ENCODE results near the gene LRCH4.
A peak's percentile ranks its signal among the peaks of the same experiment; 100 is the strongest.

The LRCH4 gene

DNA sequence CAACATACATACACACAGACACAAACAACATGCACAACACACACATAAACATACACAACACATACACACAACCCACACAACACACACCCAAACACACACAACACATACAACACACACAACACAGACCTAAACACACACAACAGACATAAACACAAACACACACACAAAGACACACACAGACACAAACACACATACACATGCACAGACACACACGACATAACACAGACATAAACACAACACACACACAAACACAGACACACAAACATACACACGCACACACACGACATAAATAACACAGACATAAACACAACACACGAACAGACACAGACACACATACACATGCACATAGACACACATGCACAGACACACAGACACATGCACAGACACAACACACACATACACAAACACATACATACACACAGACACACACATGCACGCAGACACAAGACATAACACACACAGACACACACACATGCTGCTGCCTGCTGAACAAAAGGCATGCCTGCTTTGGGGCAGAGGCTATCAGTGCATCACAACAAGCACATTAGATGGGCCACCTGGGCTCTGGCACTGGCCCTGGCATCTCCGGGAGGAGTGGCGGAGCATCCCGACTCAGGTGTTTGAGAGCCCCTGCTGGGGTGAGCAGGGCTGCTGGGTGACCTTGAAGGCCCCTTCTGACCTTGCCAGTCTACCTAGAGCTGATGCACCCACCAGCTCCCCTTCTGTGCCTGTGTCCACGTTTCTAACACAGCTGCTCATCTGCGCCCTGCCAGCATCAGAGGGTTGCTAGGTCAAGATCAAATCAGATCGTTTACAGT, 5.3 kb downstream of the LRCH4 start:
- Histone ChIP-seq H3K9ac (ENCODE audit: low read depth, low read length, poor library complexity) (no peak overlapping the region), H3K9me3 (replicated peaks in 1 of 2; ENCODE audit: control insufficient read depth in 2 of 2, insufficient read depth in 1 of 2, low read depth in 1 of 2, low read length in 2 of 2) (peaks cover 0 to 5% of the 10 kb centered on the region in 2 donors), H2BK5ac (ENCODE audit: low read length) (no peak overlapping the region), H3K36me3 (replicated peaks in 1 of 2; ENCODE audit: control insufficient read depth in 2 of 2, insufficient read depth in 2 of 2, low read length in 2 of 2) (peaks cover 41 to 74% of the 10 kb centered on the region in 2 donors), H3K79me1 (ENCODE audit: low read depth, low read length) (peaks cover 3% of the 10 kb centered on the region), H3K18ac (ENCODE audit: low read length) (no peak overlapping the region), H3K27ac (replicated peaks; ENCODE audit: low read length) (no peak overlapping the region), H2AFZ (ENCODE audit: low read length) (no peak overlapping the region), H2BK12ac (ENCODE audit: low read length) (no peak overlapping the region), H3K27me3 (ENCODE audit: control insufficient read depth in 3 of 3, insufficient read depth in 3 of 3, low read depth in 1 of 3, low read length in 3 of 3) (no peaks in the 10 kb centered on the region), H3K4me2 (ENCODE audit: insufficient read depth, low read length, poor library complexity, severe bottlenecking) (no peak overlapping the region), H2BK15ac (ENCODE audit: low read length) (no peak overlapping the region), H3K4me1 (ENCODE audit: control insufficient read depth in 2 of 2, insufficient read depth in 1 of 2, low read depth in 1 of 2, low read length in 2 of 2) (peaks cover 15 to 19% of the 10 kb centered on the region in 2 donors), H4K91ac (ENCODE audit: low read depth, low read length, poor library complexity) (peak overlapping the region; percentile 5), H2AK5ac (ENCODE audit: low read depth, low read length) (no peak overlapping the region), H3K23ac (ENCODE audit: low read depth, low read length, poor library complexity) (peak overlapping the region; percentile 37), H2BK120ac (ENCODE audit: low read depth, low read length) (no peak overlapping the region), H3K4ac (ENCODE audit: low read length) (no peak overlapping the region), H4K8ac (ENCODE audit: low read depth, low read length) (no peak overlapping the region), H3K4me3 (ENCODE audit: low read length in 2 of 2) (peak overlapping the region in 1 of 2 donors; percentile 20), H3K14ac (ENCODE audit: low read length) (peak overlapping the region; percentile 25)
- DNase-seq (ENCODE audit: low spot score), result no peak
- 100% methylated on average over 3 of the region's 11 CpGs; no CpG with 5 or more reads in 1 of the 2 donors for WGBS, 2 donors (ENCODE audit: extremely low coverage in 2 of 2, insufficient read length in 2 of 2, insufficient replicate concordance in 1 of 2)

DNA sequence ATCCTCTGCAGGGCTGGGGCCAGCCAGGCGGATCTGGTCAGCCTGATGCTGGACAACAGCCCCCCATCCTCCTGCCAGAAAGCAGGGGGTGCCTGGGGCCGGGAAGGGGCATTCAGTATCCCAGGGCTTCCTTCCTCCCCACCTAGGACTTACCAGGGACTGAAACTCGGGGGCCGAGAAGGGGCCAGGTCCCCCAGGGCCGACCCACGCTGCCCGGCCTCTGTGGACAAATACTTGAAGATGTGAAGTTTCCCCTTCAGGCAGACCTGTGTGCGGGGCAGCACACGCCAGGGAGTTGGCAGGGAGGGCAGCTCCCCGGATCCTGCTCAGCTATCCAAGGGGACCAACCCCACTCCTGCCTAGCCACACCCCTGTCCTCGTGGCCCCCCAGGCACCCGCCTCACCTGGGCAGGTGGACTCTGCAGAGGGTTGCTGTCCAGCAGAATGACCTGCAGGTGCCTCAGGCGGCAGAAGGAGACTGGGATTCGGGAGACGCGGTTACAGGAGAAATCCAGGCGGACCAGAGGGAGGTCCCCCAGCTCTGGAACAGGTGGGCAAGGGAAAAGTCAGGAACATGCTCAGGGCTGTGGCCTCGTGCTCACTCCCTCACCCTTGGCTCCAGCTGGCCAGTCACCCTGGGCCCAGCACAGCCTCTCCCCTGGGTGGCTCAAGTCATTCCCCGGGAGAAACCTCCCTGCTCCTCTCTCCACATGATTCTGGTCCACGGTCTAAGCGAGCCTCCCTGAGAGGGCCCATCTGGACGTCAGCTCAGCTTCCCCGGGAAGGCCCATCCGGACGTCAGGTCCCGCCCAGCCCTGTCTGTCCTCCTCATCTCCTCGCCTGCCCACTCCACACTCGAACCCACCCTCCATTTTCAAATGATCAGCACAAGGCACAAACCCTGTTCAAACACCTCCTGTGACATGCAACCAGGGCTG, 7.4 kb downstream of the LRCH4 start:
- WGBS, 2 donors (ENCODE audit: extremely low coverage in 2 of 2, insufficient read length in 2 of 2, insufficient replicate concordance in 1 of 2), result no CpG with 5 or more reads among the region's 28 CpGs
- no peak overlapping the region for H2AK5ac ChIP-seq (ENCODE audit: low read depth, low read length)
- no peak overlapping the region for H2BK12ac ChIP-seq (ENCODE audit: low read length)
- H3K9ac ChIP-seq (ENCODE audit: low read depth, low read length, poor library complexity), result no peak overlapping the region
- H3K4me2 ChIP-seq (ENCODE audit: insufficient read depth, low read length, poor library complexity, severe bottlenecking), result no peak overlapping the region
- no peak overlapping the region for H2BK5ac ChIP-seq (ENCODE audit: low read length)
- no peak overlapping the region for H3K18ac ChIP-seq (ENCODE audit: low read length)
- no peak for DNase-seq (ENCODE audit: low spot score)
- no peak overlapping the region for H2BK15ac ChIP-seq (ENCODE audit: low read length)
- peaks cover 47 to 80% of the 10 kb centered on the region in 2 donors for H3K36me3 ChIP-seq (replicated peaks in 1 of 2; ENCODE audit: control insufficient read depth in 2 of 2, insufficient read depth in 2 of 2, low read length in 2 of 2)
- peaks cover 0 to 5% of the 10 kb centered on the region in 2 donors for H3K9me3 ChIP-seq (replicated peaks in 1 of 2; ENCODE audit: control insufficient read depth in 2 of 2, insufficient read depth in 1 of 2, low read depth in 1 of 2, low read length in 2 of 2)
- H3K4me3 ChIP-seq (ENCODE audit: low read length in 2 of 2), result no peak overlapping the region
- no peaks in the 10 kb centered on the region for H3K79me1 ChIP-seq (ENCODE audit: low read depth, low read length)
- H3K23ac ChIP-seq (ENCODE audit: low read depth, low read length, poor library complexity), result no peak overlapping the region
- no peak overlapping the region for H3K27ac ChIP-seq (replicated peaks; ENCODE audit: low read length)
- H3K4ac ChIP-seq (ENCODE audit: low read length), result no peak overlapping the region
- no peak overlapping the region for H2AFZ ChIP-seq (ENCODE audit: low read length)
- no peak overlapping the region for H2BK120ac ChIP-seq (ENCODE audit: low read depth, low read length)
- peaks cover 0 to 4% of the 10 kb centered on the region in 2 donors for H3K4me1 ChIP-seq (ENCODE audit: control insufficient read depth in 2 of 2, insufficient read depth in 1 of 2, low read depth in 1 of 2, low read length in 2 of 2)
- no peak overlapping the region for H4K8ac ChIP-seq (ENCODE audit: low read depth, low read length)
- H4K91ac ChIP-seq (ENCODE audit: low read depth, low read length, poor library complexity), result no peak overlapping the region
- no peaks in the 10 kb centered on the region for H3K27me3 ChIP-seq (ENCODE audit: control insufficient read depth in 3 of 3, insufficient read depth in 3 of 3, low read depth in 1 of 3, low read length in 3 of 3)
- no peak overlapping the region for H3K14ac ChIP-seq (ENCODE audit: low read length)

DNA sequence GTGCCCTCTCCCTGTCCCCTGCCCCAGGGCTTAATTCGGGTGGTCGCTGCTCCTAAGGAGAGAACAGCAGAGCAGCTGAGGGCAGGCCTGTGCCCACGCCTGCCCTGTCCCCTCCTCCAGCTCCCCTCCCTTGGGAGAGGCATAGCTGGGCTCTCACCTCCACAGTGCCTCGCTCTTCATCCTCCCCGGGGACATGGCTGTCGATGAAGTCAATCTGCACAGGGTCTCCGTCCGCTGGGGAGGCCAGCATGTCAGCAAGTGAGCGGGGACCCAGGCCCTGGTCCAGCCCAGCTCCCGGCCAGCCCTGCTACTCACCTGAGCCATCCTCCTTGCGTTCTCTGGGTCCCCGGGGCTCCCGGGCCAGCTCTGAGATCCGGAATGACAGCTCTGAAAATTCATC, 8.4 kb downstream of the LRCH4 start:
- Histone ChIP-seq H3K27ac (replicated peaks; ENCODE audit: low read length) (no peak overlapping the region), H2BK5ac (ENCODE audit: low read length) (no peak overlapping the region), H4K91ac (ENCODE audit: low read depth, low read length, poor library complexity) (no peak overlapping the region), H3K36me3 (replicated peaks in 1 of 2; ENCODE audit: control insufficient read depth in 2 of 2, insufficient read depth in 2 of 2, low read length in 2 of 2) (peaks cover 46 to 70% of the 10 kb centered on the region in 2 donors), H2BK120ac (ENCODE audit: low read depth, low read length) (no peak overlapping the region), H3K4me1 (ENCODE audit: control insufficient read depth in 2 of 2, insufficient read depth in 1 of 2, low read depth in 1 of 2, low read length in 2 of 2) (peaks cover 1 to 2% of the 10 kb centered on the region in 2 donors), H3K27me3 (ENCODE audit: control insufficient read depth in 3 of 3, insufficient read depth in 3 of 3, low read depth in 1 of 3, low read length in 3 of 3) (no peaks in the 10 kb centered on the region), H3K4ac (ENCODE audit: low read length) (no peak overlapping the region), H3K4me3 (ENCODE audit: low read length in 2 of 2) (no peak overlapping the region), H3K9ac (ENCODE audit: low read depth, low read length, poor library complexity) (no peak overlapping the region), H2AFZ (ENCODE audit: low read length) (no peak overlapping the region), H2BK15ac (ENCODE audit: low read length) (no peak overlapping the region), H3K18ac (ENCODE audit: low read length) (no peak overlapping the region), H3K4me2 (ENCODE audit: insufficient read depth, low read length, poor library complexity, severe bottlenecking) (no peak overlapping the region), H3K14ac (ENCODE audit: low read length) (no peak overlapping the region), H4K8ac (ENCODE audit: low read depth, low read length) (no peak overlapping the region), H2AK5ac (ENCODE audit: low read depth, low read length) (no peak overlapping the region), H2BK12ac (ENCODE audit: low read length) (peak overlapping the region; percentile 41), H3K79me1 (ENCODE audit: low read depth, low read length) (peaks cover 2% of the 10 kb centered on the region), H3K9me3 (replicated peaks in 1 of 2; ENCODE audit: control insufficient read depth in 2 of 2, insufficient read depth in 1 of 2, low read depth in 1 of 2, low read length in 2 of 2) (peaks cover 0 to 5% of the 10 kb centered on the region in 2 donors), H3K23ac (ENCODE audit: low read depth, low read length, poor library complexity) (no peak overlapping the region)
- no peak for DNase-seq (ENCODE audit: low spot score)
- no CpG with 5 or more reads among the region's 14 CpGs for WGBS, 2 donors (ENCODE audit: extremely low coverage in 2 of 2, insufficient read length in 2 of 2, insufficient replicate concordance in 1 of 2)

DNA sequence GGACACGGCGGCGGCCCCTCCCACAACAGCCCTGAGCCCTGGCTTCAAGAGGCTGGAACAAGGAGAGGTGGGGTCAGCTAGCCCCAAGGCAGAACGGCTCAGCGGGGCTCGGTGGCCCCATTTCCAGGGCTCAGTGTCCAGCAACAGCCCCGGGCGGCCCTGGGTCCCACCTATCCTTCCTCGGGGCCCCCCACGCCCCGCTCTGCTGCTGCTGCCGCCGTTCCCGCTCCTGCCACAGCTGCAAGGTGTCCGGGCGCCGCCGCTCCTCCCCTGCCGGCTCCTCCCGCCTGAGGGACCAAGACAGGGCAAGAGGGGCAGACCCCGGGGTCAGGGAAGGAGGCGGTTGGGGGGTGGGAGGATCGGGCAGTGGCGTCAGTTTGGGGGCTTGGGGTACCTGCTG, 8.8 kb downstream of the LRCH4 start:
- WGBS, 2 donors (ENCODE audit: extremely low coverage in 2 of 2, insufficient read length in 2 of 2, insufficient replicate concordance in 1 of 2), result no CpG with 5 or more reads among the region's 24 CpGs
- no peak overlapping the region for H2BK5ac ChIP-seq (ENCODE audit: low read length)
- no peak overlapping the region for H2BK12ac ChIP-seq (ENCODE audit: low read length)
- H3K9me3 ChIP-seq (replicated peaks in 1 of 2; ENCODE audit: control insufficient read depth in 2 of 2, insufficient read depth in 1 of 2, low read depth in 1 of 2, low read length in 2 of 2), result peaks cover 0 to 5% of the 10 kb centered on the region in 2 donors
- peaks cover 4 to 6% of the 10 kb centered on the region in 2 donors for H3K4me1 ChIP-seq (ENCODE audit: control insufficient read depth in 2 of 2, insufficient read depth in 1 of 2, low read depth in 1 of 2, low read length in 2 of 2)
- peaks cover 2% of the 10 kb centered on the region for H3K79me1 ChIP-seq (ENCODE audit: low read depth, low read length)
- H3K27me3 ChIP-seq (ENCODE audit: control insufficient read depth in 3 of 3, insufficient read depth in 3 of 3, low read depth in 1 of 3, low read length in 3 of 3), result no peaks in the 10 kb centered on the region
- H2AK5ac ChIP-seq (ENCODE audit: low read depth, low read length), result no peak overlapping the region
- no peak overlapping the region for H3K14ac ChIP-seq (ENCODE audit: low read length)
- no peak overlapping the region for H2AFZ ChIP-seq (ENCODE audit: low read length)
- no peak overlapping the region for H3K27ac ChIP-seq (replicated peaks; ENCODE audit: low read length)
- no peak overlapping the region for H3K23ac ChIP-seq (ENCODE audit: low read depth, low read length, poor library complexity)
- H3K4me3 ChIP-seq (ENCODE audit: low read length in 2 of 2), result no peak overlapping the region
- H3K4ac ChIP-seq (ENCODE audit: low read length), result no peak overlapping the region
- DNase-seq (ENCODE audit: low spot score), result no peak
- H3K4me2 ChIP-seq (ENCODE audit: insufficient read depth, low read length, poor library complexity, severe bottlenecking), result no peak overlapping the region
- no peak overlapping the region for H3K18ac ChIP-seq (ENCODE audit: low read length)
- no peak overlapping the region for H4K8ac ChIP-seq (ENCODE audit: low read depth, low read length)
- H2BK120ac ChIP-seq (ENCODE audit: low read depth, low read length), result no peak overlapping the region
- no peak overlapping the region for H4K91ac ChIP-seq (ENCODE audit: low read depth, low read length, poor library complexity)
- peaks cover 44 to 66% of the 10 kb centered on the region in 2 donors for H3K36me3 ChIP-seq (replicated peaks in 1 of 2; ENCODE audit: control insufficient read depth in 2 of 2, insufficient read depth in 2 of 2, low read length in 2 of 2)
- no peak overlapping the region for H2BK15ac ChIP-seq (ENCODE audit: low read length)
- H3K9ac ChIP-seq (ENCODE audit: low read depth, low read length, poor library complexity), result no peak overlapping the region
